ENCODE data around the gene TAF1D.

The TAF1D gene

DNA sequence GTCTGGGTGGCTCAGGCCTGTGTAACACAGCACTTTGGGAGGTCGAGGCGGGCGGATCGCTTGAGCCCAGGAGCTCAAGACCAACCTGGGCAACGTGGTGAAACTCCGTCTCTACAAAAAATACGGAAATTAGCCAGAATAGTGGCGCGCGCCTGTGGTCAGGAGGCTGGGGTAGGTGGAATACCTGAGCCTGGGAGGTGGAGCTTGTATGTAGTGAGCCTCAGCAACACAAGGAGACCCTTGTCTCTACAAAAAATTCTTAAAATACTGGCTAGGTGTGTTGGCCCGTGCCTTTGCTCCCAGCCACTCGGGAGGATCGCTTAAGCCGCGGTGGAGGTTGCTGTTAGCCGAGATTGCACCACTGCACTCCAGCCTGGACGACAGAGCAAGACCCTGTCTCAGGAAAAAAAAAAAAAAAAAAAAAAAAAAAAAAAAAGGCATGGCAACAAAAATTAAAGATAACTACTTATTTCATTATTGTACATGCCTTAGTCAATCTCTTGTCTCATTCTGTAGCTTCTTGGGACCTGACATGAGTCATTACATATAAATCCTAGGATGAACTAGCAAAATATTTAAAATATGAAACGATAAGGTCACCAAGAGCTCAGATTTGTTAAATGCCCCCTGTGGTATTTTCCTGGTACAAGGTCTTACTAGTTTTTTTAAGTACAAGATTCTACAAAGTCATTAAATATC, 1.1 kb downstream of the TAF1D start:
- no peak for DNase-seq (ENCODE audit: low read depth, low spot score)
- Histone ChIP-seq H3K9ac (ENCODE audit: insufficient read length, low read depth) (peak overlapping the region; percentile 98), H3K27me3 (ENCODE audit: insufficient read depth, insufficient read length) (no peaks in the 10 kb centered on the region), H3K4me1 (ENCODE audit: insufficient read depth, insufficient read length) (no peaks in the 10 kb centered on the region), H3K9me3 (ENCODE audit: insufficient read depth, low read length) (no peaks in the 10 kb centered on the region), H3K4me3 (ENCODE audit: insufficient read length, low read depth) (peak overlapping the region; percentile 97), H3K36me3 (ENCODE audit: insufficient read depth, insufficient read length, low read length) (peaks cover 65% of the 10 kb centered on the region)
- TF ChIP-seq SUZ12 (IDR thresholded peaks at IDR 0.05; ENCODE audit: extremely low read depth, insufficient read depth, insufficient read length) (no peak), YY1 (IDR thresholded peaks at IDR 0.05; ENCODE audit: insufficient read depth, insufficient read length) (no peak)

DNA sequence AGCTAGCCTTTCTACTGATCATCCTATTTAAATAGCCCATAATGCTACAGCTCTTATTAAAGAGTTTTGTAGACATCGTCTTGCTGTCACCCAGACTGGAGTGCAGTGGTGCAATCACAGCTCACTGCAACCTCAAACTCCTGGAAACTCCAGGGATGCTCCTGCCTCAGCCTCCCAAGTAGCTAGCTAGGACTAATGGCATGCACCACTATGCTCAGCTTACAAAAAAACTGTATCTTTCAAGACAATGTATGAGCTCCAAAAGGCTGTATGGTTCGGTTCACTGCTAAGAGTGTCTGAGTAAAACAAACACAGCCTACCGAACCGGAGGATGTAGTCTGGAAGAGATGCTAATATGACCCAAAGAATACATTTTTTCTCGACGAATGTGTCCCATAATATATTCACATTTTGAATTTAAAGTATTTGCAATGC, 2.6 kb downstream of the TAF1D start:
- H3K4me1 ChIP-seq (ENCODE audit: insufficient read depth, insufficient read length) = no peaks in the 10 kb centered on the region
- no peak for TF ChIP-seq YY1 (IDR thresholded peaks at IDR 0.05; ENCODE audit: insufficient read depth, insufficient read length)
- no peak for TF ChIP-seq SUZ12 (IDR thresholded peaks at IDR 0.05; ENCODE audit: extremely low read depth, insufficient read depth, insufficient read length)
- no peak for TF ChIP-seq ZNF274 (IDR thresholded peaks at IDR 0.05; ENCODE audit: low read depth, low read length)
- no peak for DNase-seq (ENCODE audit: low read depth, low spot score)

DNA sequence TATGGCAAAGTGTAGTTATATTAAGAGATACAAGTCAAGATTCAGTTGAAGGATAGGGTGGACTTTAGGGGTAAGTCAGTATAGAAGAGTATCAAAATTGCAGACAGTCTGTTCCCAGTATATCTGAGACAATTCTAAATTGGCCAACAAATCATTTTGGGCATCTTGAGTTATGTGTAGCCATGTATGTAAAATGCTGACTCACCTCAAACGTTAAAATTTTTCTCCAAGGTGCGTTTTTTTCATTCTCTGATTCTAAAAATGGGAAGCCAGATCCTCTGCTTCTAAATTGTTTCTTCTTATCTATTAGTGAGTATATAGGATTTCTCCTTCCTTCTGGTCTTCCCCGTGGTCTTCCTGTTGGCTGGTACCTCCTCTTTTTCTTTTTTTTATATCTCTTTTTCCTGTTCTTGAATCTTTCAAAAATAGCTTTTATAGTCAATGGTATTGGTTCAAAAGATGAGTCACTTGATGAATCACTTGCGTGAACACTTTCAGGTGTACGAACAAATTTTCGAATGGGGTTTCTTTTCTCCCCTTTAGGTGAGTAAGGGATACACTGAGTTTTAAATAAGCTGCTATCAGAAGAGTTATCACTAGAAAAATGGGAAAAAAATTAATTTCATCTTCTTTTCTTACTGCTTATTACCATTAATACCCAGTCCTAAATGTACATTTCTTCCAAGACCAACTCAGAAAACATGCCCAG, 3.2 kb downstream of the TAF1D start:
- peaks cover 78% of the 10 kb centered on the region for H3K36me3 ChIP-seq (ENCODE audit: insufficient read depth, insufficient read length, low read length)
- H3K4me1 ChIP-seq (ENCODE audit: insufficient read depth, insufficient read length) = no peaks in the 10 kb centered on the region
- no peak for TF ChIP-seq SUZ12 (IDR thresholded peaks at IDR 0.05; ENCODE audit: extremely low read depth, insufficient read depth, insufficient read length)
- TF ChIP-seq YY1 (IDR thresholded peaks at IDR 0.05; ENCODE audit: insufficient read depth, insufficient read length) = no peak
- no peak for TF ChIP-seq ZNF274 (IDR thresholded peaks at IDR 0.05; ENCODE audit: low read depth, low read length)
- no peaks in the 10 kb centered on the region for H3K27me3 ChIP-seq (ENCODE audit: insufficient read depth, insufficient read length)
- no peak for DNase-seq (ENCODE audit: low read depth, low spot score)
- H3K9ac ChIP-seq (ENCODE audit: insufficient read length, low read depth) = peak overlapping the region; percentile 98
- peak overlapping the region; percentile 97 for H3K4me3 ChIP-seq (ENCODE audit: insufficient read length, low read depth)
- H3K9me3 ChIP-seq (ENCODE audit: insufficient read depth, low read length) = no peaks in the 10 kb centered on the region

More for the DNA sequence above, 2.6 kb downstream of the TAF1D start:
- H3K9ac ChIP-seq (ENCODE audit: insufficient read length, low read depth) = peak overlapping the region; percentile 98
- H3K4me3 ChIP-seq (ENCODE audit: insufficient read length, low read depth) = peak overlapping the region; percentile 97
- H3K36me3 ChIP-seq (ENCODE audit: insufficient read depth, insufficient read length, low read length) = peaks cover 79% of the 10 kb centered on the region
- no peaks in the 10 kb centered on the region for H3K9me3 ChIP-seq (ENCODE audit: insufficient read depth, low read length)
- H3K27me3 ChIP-seq (ENCODE audit: insufficient read depth, insufficient read length) = no peaks in the 10 kb centered on the region

DNA sequence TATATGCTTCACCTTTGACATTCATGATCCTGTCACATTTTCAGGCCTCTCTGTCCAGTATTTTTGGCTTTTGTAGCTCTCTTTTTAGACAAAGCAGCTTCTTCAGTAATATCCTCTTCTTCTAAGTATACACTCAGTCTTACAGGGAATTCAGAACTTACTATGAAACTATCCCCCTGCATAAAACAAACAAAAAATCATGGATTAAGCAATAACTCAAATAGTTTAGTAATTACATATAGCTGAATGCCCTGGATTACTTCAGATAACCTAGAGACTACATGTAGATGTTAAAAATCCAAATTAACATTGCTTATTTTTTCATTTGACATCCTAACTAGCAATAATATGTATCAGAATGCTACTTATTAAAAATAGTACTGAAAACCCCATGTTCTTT, 5.2 kb downstream of the TAF1D start:
- H3K4me3 ChIP-seq (ENCODE audit: insufficient read length, low read depth) = no peak overlapping the region
- no peaks in the 10 kb centered on the region for H3K9me3 ChIP-seq (ENCODE audit: insufficient read depth, low read length)
- TF ChIP-seq ZNF274 (IDR thresholded peaks at IDR 0.05; ENCODE audit: low read depth, low read length) (no peak), SUZ12 (IDR thresholded peaks at IDR 0.05; ENCODE audit: extremely low read depth, insufficient read depth, insufficient read length) (no peak), YY1 (IDR thresholded peaks at IDR 0.05; ENCODE audit: insufficient read depth, insufficient read length) (no peak)
- H3K9ac ChIP-seq (ENCODE audit: insufficient read length, low read depth) = no peak overlapping the region
- peaks cover 93% of the 10 kb centered on the region for H3K36me3 ChIP-seq (ENCODE audit: insufficient read depth, insufficient read length, low read length)
- no peaks in the 10 kb centered on the region for H3K27me3 ChIP-seq (ENCODE audit: insufficient read depth, insufficient read length)
- no peak for DNase-seq (ENCODE audit: low read depth, low spot score)
- H3K4me1 ChIP-seq (ENCODE audit: insufficient read depth, insufficient read length) = no peaks in the 10 kb centered on the region

DNA sequence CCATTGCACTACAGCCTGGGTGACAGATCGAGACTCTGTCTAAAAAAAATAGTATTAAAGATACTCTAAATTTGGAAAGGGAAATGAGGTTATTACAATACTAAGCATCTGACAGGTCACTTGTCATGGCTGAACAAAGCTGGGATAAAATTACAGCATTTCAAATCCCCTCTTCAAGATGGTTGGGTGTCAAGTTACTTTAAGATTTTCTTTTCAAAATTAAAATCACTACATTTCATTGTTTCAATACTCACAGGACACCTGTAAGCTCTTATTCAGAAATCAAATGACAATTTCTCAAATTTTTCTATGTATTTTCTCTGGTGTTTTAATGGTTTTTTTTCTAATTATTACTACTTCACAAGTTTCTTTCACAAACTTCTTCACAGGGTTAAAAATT, 5.7 kb downstream of the TAF1D start:
- Histone ChIP-seq H3K36me3 (ENCODE audit: insufficient read depth, insufficient read length, low read length) (peaks cover 94% of the 10 kb centered on the region), H3K4me3 (ENCODE audit: insufficient read length, low read depth) (no peak overlapping the region), H3K9me3 (ENCODE audit: insufficient read depth, low read length) (no peaks in the 10 kb centered on the region), H3K9ac (ENCODE audit: insufficient read length, low read depth) (no peak overlapping the region), H3K4me1 (ENCODE audit: insufficient read depth, insufficient read length) (no peaks in the 10 kb centered on the region), H3K27me3 (ENCODE audit: insufficient read depth, insufficient read length) (no peaks in the 10 kb centered on the region)
- TF ChIP-seq SUZ12 (IDR thresholded peaks at IDR 0.05; ENCODE audit: extremely low read depth, insufficient read depth, insufficient read length) (no peak), YY1 (IDR thresholded peaks at IDR 0.05; ENCODE audit: insufficient read depth, insufficient read length) (no peak), ZNF274 (IDR thresholded peaks at IDR 0.05; ENCODE audit: low read depth, low read length) (no peak)
- no peak for DNase-seq (ENCODE audit: low read depth, low spot score)

DNA sequence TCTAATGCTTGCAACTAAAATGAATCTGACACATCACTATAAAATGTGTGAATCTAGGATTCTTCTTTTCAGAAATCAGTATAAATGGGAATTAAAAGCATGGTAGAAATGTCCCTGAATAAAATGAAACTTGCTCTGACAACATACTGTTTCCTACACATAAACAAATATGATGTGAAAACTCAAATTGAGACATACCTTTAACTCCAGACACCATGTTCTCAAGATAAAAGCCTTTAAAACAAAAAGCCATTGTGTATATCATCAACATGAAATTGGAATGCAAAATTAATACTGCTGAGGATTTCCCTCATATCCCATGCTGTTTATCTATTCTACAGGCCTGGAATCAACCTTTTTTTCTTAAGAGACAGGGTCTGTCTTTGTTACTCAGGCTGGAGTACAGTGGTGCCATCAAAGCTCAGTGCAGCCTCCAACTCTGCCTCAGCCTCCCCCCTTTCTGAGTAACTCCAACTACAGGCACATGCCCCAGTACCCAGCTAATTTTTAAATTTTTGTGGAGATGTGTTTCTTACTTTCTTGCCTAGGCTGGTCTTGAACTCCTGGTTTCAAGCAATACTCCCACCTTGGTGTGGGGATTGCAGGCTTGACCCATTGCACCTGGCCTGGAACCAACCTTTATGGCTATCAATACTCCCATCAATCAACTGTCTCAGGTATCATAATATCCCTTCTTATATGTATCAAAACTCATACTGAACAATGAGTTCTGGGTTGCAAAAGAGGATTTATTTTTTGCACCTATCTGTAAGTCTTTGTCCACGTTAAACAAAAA, 6.7 kb downstream of the TAF1D start:
- Histone ChIP-seq H3K4me1 (ENCODE audit: insufficient read depth, insufficient read length) (no peaks in the 10 kb centered on the region), H3K9ac (ENCODE audit: insufficient read length, low read depth) (no peak overlapping the region), H3K9me3 (ENCODE audit: insufficient read depth, low read length) (no peaks in the 10 kb centered on the region), H3K36me3 (ENCODE audit: insufficient read depth, insufficient read length, low read length) (peaks cover 87% of the 10 kb centered on the region), H3K27me3 (ENCODE audit: insufficient read depth, insufficient read length) (no peaks in the 10 kb centered on the region), H3K4me3 (ENCODE audit: insufficient read length, low read depth) (no peak overlapping the region)
- DNase-seq (ENCODE audit: low read depth, low spot score) = no peak
- TF ChIP-seq SUZ12 (IDR thresholded peaks at IDR 0.05; ENCODE audit: extremely low read depth, insufficient read depth, insufficient read length) = no peak
- TF ChIP-seq ZNF274 (IDR thresholded peaks at IDR 0.05; ENCODE audit: low read depth, low read length) = no peak
- TF ChIP-seq YY1 (IDR thresholded peaks at IDR 0.05; ENCODE audit: insufficient read depth, insufficient read length) = no peak

DNA sequence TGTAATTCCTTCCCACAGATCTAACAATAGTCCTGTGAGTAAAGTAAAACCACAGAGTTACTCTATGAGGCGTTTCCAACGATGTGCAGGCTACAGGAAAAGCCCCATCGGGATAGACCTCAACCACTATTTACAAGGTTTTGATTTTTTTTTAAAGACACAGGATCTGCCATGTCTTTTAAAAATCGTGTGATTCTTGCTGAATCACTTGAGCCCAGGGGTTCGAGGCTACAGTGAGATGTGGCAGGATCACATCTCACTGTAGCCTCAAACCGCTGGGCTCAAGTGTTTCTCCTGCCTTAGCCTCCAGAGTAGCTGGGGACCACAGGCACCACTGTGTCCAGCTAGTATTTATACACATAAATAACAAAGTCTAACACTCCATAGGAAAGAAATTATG, 7.8 kb downstream of the TAF1D start:
- no peak for DNase-seq (ENCODE audit: low read depth, low spot score)
- Histone ChIP-seq H3K4me3 (ENCODE audit: insufficient read length, low read depth) (no peak overlapping the region), H3K9ac (ENCODE audit: insufficient read length, low read depth) (no peak overlapping the region), H3K36me3 (ENCODE audit: insufficient read depth, insufficient read length, low read length) (peaks cover 87% of the 10 kb centered on the region), H3K4me1 (ENCODE audit: insufficient read depth, insufficient read length) (no peaks in the 10 kb centered on the region), H3K9me3 (ENCODE audit: insufficient read depth, low read length) (no peaks in the 10 kb centered on the region), H3K27me3 (ENCODE audit: insufficient read depth, insufficient read length) (no peaks in the 10 kb centered on the region)
- TF ChIP-seq YY1 (IDR thresholded peaks at IDR 0.05; ENCODE audit: insufficient read depth, insufficient read length) = no peak
- no peak for TF ChIP-seq ZNF274 (IDR thresholded peaks at IDR 0.05; ENCODE audit: low read depth, low read length)
- TF ChIP-seq SUZ12 (IDR thresholded peaks at IDR 0.05; ENCODE audit: extremely low read depth, insufficient read depth, insufficient read length) = no peak
